COLO668 (cell line): ENCODE data around the gene PLAAT4.

Source experiments
- DNase-seq: peaks from one replicate; lab custom pipeline; 2025; ENCODE audit not compliant: unreplicated experiment; lab: John Stamatoyannopoulos, UW

The PLAAT4 gene, protein sequence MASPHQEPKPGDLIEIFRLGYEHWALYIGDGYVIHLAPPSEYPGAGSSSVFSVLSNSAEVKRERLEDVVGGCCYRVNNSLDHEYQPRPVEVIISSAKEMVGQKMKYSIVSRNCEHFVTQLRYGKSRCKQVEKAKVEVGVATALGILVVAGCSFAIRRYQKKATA

DNA sequence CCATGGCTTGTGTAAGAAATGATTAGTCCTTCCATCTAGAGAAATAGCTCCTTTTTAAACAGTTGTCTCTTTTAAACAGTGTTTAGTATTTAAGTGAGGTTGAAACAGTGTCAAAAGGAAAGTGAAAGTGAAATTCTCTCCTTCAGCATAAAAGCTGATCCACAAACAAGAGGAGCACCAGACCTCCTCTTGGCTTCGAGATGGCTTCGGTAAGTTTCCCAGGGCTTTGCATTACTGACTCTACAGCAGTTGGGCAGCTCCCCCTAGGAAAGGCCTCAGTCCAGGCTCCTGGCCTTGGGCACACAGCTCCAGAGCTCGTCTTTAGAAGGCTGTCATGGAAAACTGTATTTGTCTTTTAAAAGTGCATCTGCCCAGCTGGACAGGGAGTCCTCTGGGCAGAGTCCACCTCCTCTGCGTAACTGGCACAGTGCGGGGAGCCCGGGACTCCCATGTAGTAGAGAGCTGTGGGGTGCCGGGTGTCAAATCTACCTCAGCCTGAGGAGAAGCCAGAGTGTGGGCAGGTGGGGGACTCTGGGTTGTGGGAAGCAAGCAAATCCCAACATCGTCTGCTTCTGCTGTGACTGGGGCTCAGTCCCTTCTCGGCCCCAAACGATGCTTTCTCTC is at the start of gene PLAAT4:
PLAAT4 (plus strand) TSS at position 140 of the 624 bp plus-strand sequence; CDS start at position 201, 61 bp downstream.
- DNase-seq, result no peak

DNA sequence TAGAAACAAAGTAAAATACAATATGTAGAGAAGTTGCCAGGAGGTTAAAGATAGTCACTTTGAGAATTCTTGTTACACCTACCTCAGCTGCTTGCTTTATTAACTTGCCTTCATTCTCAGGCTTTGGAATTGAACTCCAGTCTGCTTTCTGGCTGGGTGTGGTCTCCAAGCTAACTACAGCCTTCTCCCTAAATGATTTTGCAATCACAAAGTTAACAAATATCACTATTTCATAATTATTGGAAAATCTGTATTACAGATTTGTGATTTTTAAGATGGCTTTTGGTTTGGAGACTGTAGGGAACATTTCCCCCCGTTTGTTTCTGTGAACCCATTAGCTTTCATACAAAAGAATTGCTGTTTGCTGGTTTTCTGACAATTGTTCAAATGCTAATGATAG is 47.8 kb upstream of the PLAAT4 start:
- DNase-seq, result no peak

DNA sequence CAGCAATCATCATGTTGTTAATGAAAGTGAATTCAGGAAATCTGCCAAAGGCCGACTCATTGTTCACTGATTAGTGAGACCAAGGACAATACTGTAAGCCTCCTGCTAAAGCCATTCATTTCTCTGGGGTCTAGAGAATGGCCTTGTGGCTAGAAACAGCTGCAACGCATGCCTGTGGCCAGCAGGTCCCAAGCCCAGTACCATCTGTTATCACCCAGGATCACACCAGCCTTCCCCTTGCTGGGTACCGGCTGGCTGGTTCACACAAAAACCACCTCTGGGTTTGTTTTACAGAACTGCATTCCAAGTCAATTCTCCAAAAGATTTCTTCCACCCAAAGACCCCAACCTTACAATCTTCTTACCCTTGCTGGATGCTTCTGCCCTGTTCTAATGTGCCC is 46.7 kb upstream of the PLAAT4 start:
- no peak for DNase-seq

DNA sequence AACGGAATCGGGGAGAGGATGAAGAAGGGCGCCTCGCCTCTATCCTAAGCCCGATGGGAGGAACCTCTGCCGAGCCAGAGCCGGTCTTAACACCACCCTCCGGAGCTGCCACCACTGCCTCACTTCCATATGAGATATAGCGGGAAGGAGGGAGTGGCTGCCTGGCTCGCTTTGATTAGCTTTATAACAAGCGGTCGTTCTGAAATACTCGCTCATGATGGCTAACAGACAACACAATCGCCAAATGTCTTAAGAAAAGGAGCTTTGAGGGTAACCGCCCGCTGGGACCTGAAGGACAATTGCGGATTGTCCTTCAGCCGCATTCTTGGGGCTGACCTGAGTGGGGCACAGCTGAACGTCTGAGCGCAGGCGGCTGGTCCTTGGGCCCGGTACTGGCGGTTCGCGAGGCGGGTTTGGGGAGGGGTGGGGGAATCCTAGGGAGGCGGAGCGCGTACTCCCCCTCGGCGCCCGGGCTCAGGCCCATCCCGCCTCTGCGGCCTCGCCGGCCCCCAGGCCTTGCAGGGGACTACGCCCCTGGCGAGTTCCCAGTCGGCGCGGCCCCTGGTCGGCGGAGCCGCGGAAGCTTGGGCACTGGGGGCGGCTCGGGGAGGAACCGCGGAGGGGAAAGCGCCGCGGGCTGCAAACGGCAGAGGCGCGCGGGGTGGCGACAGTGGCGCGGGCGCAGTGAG is 45.9 kb upstream of the PLAAT4 start, which contains the start of gene PLAAT5:
PLAAT5 (minus strand) TSS at position 617 of the 689 bp plus-strand sequence; CDS start at position 484, 133 bp downstream.
- DNase-seq, result no peak

DNA sequence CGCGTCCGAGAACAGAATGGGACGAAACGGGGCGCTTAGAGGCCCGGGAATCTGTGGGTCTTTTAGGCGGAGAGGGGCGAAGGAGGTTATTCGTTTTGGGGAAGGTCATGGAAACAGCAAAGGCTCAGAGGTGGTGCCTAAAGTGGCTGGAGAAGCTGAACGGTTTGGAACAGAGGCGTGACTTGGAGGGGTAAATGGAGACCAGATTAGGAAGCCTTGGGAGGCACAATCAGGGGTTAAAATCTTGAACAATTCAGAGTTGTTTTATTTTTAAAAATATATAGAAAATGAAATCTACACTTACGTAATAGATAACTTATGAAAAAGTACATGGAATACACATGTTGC is 45.4 kb upstream of the PLAAT4 start:
- DNase-seq, result no peak

DNA sequence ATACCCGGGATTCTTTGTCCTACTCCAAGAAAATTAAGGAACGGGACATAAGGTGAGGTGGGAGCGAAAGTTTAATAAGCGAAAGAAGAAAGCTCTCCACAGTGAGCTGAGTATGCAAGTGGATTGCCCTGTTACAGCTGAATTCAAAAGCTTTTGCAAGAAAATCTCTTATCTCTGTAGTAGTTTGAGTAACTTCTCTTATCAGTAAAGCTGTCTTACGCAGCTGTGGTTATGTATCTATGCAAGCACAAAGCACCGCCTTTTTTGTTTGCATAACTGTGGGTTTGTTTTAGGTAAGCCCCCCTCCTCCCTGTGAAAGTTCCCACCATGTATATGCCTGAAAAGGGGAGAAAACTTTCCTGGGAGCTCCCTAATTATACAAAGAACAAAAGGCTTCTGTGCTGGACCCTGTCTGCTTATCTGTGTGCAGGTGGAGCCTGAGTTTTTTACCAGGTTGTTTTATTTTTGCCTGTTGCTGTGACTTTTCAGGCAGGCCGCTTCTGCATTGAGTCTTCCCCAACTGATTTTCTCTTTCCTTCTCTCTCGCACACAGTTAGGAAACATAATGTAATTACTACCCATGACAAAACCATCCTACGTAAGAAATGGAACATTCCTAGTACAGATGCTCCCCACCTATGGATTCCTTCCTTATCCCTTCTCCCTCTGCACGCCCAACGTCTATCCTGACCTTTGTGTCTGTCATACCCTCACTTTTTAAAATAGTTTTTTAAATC is 44.8 kb upstream of the PLAAT4 start:
- DNase-seq, result no peak

DNA sequence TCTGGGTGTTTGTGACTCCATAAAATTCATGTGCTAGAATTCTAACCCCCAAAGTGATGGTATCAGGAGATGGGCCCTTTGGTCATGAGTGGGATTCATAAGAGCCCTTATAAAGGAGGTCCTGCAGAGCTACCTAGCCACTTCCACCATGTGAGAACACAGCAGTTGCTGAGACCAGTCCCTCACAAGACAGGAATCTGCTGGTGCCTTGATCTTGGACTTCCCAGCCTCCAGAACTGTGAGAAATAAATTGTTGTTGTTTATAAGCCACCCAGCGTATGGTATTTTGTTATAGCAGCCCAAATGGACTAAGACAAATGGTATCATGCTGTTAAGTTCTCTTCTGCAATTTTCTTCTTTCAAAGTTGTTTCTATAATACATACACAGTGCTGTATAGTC is 44.2 kb upstream of the PLAAT4 start:
- DNase-seq, result no peak

DNA sequence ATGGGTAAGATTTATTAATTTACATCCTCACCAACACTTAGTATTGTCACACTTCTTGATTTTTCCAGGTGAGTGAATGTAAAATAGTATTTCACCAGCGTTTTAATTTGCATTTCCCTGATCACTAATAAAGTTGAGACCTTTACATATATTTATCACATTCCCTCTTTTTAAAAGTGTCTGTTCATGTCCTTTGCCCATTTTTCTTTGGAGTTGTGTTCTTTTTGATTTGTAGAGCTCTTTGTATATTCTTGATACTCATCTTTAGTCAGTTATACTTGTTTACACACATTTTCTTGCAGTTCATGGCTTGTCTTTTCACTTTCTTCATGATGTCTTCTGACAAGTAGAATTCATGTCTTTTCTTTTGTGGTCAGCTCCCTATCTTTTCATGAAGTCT is 43.5 kb upstream of the PLAAT4 start:
- DNase-seq, result no peak

DNA sequence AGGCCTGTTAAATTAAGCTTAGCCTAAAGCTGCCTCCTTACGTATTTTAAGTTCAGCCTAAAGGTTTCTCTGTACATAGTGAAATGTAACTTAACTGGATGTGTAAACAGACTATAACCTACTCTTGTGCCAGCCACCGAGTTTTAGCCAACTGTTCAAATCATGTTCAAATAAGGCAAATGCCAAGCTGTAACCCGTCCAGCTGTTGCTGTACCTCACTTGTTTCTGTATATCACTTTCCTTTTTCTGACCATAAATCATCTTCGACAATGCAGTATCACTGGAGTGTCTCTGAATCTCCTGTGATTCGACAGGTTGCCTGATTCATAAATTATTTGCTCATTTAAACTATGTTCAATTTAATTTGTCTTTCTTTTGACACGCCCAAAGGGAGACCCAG is 41.6 kb upstream of the PLAAT4 start:
- no peak for DNase-seq

DNA sequence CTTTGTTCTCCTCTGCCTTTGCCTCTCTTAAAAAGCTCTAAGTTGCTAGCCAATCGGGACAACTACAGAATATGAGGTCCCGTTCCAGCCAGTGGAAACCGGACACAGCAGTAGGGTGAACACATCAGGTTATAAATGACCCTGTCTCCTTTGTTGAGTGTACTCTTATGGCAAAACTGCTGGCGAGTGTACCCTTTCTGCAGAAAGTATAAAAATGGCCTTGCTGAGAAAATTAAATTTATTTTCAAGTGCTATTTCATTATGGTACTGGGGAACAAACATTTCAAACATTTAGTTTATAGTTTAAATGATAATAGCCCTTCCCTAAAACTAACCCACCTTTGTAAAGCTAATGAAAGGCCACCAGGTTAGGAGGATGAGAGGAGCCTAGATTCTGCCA is 36.7 kb upstream of the PLAAT4 start:
- no peak for DNase-seq

DNA sequence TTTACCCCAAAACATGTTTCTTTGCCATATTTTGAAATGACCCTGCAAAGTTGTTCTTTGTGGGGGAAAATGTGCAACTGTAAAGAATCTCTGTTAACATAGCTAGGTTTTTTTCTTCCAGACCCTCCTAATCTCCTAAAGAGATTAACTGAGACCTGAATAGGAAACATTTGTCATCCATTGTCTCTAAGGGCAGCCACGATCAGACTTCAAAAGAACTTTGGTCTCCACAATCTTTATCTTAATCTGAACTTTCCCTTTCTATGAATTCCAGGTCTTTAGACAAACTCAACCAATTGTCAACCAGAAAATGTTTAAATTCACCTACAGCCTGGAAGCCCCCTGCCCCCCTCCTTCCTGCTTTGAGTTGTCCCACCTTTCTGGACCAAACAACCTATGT is 35.4 kb upstream of the PLAAT4 start:
- no peak for DNase-seq

DNA sequence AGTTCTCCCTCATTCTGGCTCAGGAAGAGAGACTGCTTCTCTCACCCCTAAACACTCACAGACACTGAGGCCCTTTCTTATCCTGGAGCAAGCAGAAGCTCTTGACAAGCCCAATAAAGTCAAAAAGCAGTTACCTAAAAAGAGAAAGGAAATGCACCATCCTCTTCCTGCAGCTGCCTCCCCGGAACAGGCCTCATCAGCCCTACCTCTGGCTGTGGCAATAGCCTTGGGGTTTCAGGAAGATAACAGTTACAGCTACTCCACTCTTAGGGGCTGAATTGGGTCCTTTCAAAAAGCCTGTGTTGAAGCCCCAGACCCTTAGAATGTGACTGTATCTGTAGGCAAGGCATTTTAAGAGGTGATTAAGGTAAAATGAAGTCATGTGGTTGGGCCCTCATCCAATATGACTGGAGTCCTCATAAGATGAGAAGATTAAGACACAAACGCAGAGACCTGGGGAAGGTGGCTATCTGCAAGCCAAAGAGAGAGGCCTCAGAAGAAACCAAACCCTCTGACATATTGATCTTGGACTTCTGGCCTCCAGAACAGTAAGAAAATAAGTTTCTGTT is 34.3 kb upstream of the PLAAT4 start:
- no peak for DNase-seq

DNA sequence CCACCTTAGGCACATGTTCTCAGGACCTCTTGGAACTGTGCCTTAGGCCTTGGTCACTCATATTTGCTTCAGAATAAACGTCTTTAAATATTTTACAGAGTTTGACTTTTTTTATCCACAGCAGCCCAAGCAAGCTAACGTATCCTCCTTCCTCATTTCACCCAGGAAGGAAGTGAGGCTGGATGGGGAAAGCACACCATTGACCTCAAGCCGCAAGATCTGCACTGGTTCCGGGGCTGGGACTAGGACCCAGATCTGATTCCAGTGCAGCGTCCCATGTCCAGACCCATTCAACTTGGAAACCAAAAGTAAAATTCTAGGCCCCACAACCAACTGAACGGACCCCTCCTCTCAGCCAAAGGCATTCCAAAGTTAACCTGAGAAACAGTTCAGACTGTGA is 33.1 kb upstream of the PLAAT4 start:
- DNase-seq, result no peak

DNA sequence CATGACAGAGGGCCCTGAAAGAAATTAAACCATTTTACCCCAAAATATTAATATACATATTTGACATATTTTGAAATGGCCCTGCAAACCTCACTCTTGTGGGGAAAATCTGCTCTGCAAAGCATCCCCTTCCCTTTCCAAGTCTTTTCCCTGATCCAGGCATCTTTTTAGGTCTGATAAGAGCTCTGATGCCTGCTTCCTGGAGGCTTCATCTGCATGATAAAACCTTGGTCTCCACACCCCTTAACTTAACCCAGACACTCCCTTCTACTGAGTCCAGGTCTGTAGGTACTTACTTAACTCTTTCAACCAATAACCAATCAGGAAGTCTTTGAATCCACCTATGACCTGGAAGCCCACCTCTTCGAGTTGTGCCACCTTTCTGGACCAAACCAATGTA is 32.6 kb upstream of the PLAAT4 start:
- no peak for DNase-seq

DNA sequence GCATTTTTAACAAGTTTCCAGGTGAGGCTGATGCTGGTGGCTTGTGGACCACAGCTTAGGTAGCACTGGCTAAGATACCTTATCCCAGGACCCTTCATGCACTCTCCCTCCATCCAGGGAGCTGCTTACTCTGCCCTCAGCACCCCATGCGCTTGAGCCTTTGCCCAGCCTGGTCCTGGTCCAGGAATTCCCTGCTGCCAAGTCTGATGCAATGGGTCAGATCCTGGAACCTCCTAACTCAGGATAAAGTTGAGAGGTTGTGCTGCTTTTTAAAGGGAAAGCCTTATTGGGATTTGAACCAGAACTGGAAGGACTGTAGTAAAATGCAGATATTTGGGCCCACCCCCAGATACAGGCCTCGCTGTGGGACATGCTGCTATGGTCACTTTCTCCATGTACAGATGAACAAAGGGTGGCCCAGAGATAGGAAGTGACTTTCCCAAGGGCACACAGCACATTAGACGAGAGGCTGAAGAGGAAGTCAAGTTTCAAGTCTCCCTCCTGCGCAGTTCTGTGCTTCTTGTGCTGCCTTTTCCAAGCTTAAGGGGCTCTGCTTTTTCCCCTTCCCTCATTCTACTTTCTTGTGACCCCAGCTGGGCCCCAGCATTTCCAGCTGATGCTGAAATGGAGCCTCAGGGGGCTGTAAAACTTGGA is 31.5 kb upstream of the PLAAT4 start:
- DNase-seq, result no peak

DNA sequence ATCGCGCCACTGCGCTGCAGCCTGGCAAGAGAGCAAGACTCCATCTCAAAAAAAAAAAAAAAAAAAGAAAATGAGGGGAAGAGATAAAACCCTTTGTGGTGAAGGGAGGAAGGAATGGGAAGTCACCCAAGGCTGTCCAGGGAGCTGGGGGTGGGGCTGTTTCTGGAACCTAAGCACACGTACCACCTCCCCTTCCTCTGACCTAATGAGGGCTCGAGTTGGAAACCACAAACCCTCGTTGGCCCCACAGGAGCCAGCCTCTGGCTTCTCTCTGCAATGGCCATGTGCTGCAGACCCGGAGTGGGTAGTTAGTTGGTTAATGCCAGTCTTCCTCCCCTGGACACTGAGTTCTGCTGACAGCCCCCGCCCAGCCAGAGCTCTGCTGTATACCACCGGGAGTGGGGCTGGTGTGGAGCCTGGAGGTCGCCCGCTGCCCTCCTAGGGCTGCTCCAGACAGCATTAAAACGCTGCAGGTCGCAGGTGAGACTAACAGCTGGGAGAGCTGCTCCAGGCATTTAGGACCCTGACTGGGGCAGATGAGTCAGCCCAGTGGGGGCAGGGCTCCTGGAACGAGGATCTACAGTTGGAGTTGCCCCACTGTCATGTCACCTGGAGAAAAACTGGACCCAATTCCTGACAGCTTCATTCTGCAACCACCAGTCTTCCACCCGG is 30.6 kb upstream of the PLAAT4 start, which contains the start of gene LGALS12:
LGALS12 (plus strand) TSS at position 228 of the 672 bp plus-strand sequence; CDS start at position 603, 375 bp downstream.
- no peak for DNase-seq

DNA sequence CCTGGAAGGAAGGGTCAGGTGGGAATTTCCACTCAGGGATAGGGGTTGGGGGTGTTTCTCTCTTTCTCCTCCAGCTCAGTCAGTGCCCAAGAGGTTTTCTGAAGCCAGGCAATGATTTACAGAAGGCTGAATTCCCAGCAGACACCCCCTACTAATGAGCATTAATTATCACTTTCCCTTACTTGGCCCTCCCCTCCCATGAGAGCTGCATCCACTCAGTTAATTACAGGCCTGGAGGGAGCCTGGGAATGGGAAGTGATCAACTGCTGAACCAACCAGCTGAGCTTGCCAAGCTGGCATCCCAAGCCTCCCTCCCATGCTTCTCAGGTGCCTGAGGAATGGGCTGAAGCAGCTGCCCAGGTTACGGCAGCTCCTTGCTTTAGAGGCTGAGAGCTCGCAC is 29.7 kb upstream of the PLAAT4 start:
- no peak for DNase-seq

DNA sequence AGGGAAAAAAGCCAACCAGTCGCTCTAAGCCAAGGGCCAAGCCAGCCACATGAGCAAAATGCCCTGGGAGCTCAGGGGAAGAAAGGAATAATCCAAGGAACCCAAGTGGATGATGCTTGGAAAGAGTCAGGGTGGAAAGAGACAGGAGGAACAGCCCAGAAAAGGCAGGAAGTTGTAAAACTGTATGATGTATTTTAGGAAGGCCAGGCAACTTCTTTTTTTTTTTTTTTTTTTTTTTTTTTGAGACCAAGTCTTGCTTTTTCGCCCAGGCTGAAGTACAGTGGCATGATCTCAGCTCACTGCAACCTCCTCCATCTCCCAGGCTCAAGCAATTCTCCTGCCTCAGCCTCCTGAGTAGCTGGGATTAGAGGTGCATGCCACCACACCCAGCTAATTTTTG is 29.1 kb upstream of the PLAAT4 start:
- DNase-seq, result no peak

DNA sequence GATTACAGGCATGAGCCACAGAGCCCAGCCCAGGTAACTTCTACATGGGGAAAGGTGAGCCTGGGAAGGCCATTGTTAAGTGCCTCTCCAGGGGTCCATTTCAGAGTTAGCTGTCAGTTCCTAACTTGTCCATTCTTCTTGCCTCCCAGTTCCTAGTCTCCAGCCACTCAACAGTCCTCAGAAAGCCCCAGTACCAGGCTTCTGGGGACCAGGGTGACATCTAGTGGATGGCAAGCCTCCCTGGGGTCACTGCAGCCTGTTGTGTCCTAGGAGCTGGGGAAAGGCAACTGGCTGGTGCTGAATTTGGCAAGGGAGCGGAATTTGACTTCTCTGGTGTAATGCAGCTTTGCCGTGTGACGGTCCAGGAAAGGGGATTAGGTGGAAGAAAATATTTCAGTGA is 28.6 kb upstream of the PLAAT4 start:
- peak; percentile 9 for DNase-seq

DNA sequence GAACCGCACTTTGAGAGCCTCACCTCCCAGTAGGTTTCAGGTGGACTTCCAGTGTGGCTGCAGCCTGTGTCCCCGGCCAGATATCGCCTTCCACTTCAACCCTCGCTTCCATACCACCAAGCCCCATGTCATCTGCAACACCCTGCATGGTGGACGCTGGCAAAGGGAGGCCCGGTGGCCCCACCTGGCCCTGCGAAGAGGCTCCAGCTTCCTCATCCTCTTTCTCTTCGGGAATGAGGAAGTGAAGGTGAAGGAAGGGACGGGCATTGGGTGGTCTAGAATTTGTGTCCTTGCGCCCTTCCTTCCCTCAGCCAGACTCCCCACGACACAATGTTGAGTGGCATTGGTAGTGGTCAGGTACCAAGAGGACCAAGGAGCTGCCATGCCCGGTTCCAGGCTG is 27.9 kb upstream of the PLAAT4 start:
- DNase-seq, result no peak
